ENCODE measurements around the gene UHMK1.
A peak's percentile ranks its signal among the peaks of the same experiment; 100 is the strongest.
"Not testable (repeated sequence)": the region's sequence is repeated elsewhere in the genome, so short reads cannot be mapped to it uniquely, and the experiment has no call there.

The UHMK1 gene

GRCh38 chr1:162475539-162476185 is 22.0 kb upstream of the UHMK1 start:
- TF ChIP-seq POLR2AphosphoS5 (IDR thresholded peaks at IDR 0.05; ENCODE audit: low read depth, low read length) (no peak), PAX5 (IDR thresholded peaks at IDR 0.05; ENCODE audit: insufficient read depth, low read length, severe bottlenecking) (no peak), SPI1 (IDR thresholded peaks at IDR 0.05; ENCODE audit: low read depth, low read length) (no peak), POU2F2 (IDR thresholded peaks at IDR 0.05; ENCODE audit: low read depth, low read length) (no peak), POLR2A (IDR thresholded peaks at IDR 0.05; ENCODE audit: low read depth, low read length) (no peak), TAF1 (IDR thresholded peaks at IDR 0.05; ENCODE audit: low read depth, low read length) (no peak)
- DNase-seq (ENCODE audit: insufficient read length, low spot score) (no peak), FAIRE-seq (no peak)

GRCh38 chr1:162476620-162477019 is 21.0 kb upstream of the UHMK1 start:
- DNase-seq (ENCODE audit: insufficient read length, low spot score) (no peak), FAIRE-seq (no peak)
- TF ChIP-seq PAX5 (IDR thresholded peaks at IDR 0.05; ENCODE audit: insufficient read depth, low read length, severe bottlenecking): no peak
- TF ChIP-seq POU2F2 (IDR thresholded peaks at IDR 0.05; ENCODE audit: low read depth, low read length): no peak
- TF ChIP-seq TAF1 (IDR thresholded peaks at IDR 0.05; ENCODE audit: low read depth, low read length): no peak
- no peak for TF ChIP-seq SPI1 (IDR thresholded peaks at IDR 0.05; ENCODE audit: low read depth, low read length)
- TF ChIP-seq POLR2AphosphoS5 (IDR thresholded peaks at IDR 0.05; ENCODE audit: low read depth, low read length): no peak
- no peak for TF ChIP-seq POLR2A (IDR thresholded peaks at IDR 0.05; ENCODE audit: low read depth, low read length)

- FAIRE-seq (no peak), DNase-seq (ENCODE audit: insufficient read length, low spot score) (no peak)
- TF ChIP-seq POLR2A (IDR thresholded peaks at IDR 0.05; ENCODE audit: low read depth, low read length) (no peak), SPI1 (IDR thresholded peaks at IDR 0.05; ENCODE audit: low read depth, low read length) (no peak), TAF1 (IDR thresholded peaks at IDR 0.05; ENCODE audit: low read depth, low read length) (no peak), POLR2AphosphoS5 (IDR thresholded peaks at IDR 0.05; ENCODE audit: low read depth, low read length) (no peak), PAX5 (IDR thresholded peaks at IDR 0.05; ENCODE audit: insufficient read depth, low read length, severe bottlenecking) (no peak)
Measured at GRCh38 chr1:162485236-162485635, 12.4 kb upstream of the UHMK1 start.

- TF ChIP-seq SPI1 (IDR thresholded peaks at IDR 0.05; ENCODE audit: low read depth, low read length) (no peak), POU2F2 (IDR thresholded peaks at IDR 0.05; ENCODE audit: low read depth, low read length) (no peak), TAF1 (IDR thresholded peaks at IDR 0.05; ENCODE audit: low read depth, low read length) (no peak), POLR2A (IDR thresholded peaks at IDR 0.05; ENCODE audit: low read depth, low read length) (no peak), POLR2AphosphoS5 (IDR thresholded peaks at IDR 0.05; ENCODE audit: low read depth, low read length) (no peak), PAX5 (IDR thresholded peaks at IDR 0.05; ENCODE audit: insufficient read depth, low read length, severe bottlenecking) (no peak)
- no peak for DNase-seq (ENCODE audit: insufficient read length, low spot score)
- FAIRE-seq: no peak
Measured at GRCh38 chr1:162487241-162487640, 10.4 kb upstream of the UHMK1 start.

GRCh38 chr1:162488219-162488618 is 9.4 kb upstream of the UHMK1 start:
- no peak for TF ChIP-seq TAF1 (IDR thresholded peaks at IDR 0.05; ENCODE audit: low read depth, low read length)
- no peak for TF ChIP-seq SPI1 (IDR thresholded peaks at IDR 0.05; ENCODE audit: low read depth, low read length)
- no peak for TF ChIP-seq POU2F2 (IDR thresholded peaks at IDR 0.05; ENCODE audit: low read depth, low read length)
- TF ChIP-seq POLR2A (IDR thresholded peaks at IDR 0.05; ENCODE audit: low read depth, low read length): no peak
- TF ChIP-seq POLR2AphosphoS5 (IDR thresholded peaks at IDR 0.05; ENCODE audit: low read depth, low read length): no peak
- TF ChIP-seq PAX5 (IDR thresholded peaks at IDR 0.05; ENCODE audit: insufficient read depth, low read length, severe bottlenecking): no peak
- DNase-seq (ENCODE audit: insufficient read length, low spot score): no peak
- FAIRE-seq: no peak

- not testable (repeated sequence) for FAIRE-seq; DNase-seq (ENCODE audit: insufficient read length, low spot score)
Measured at GRCh38 chr1:162495531-162496233, 1.9 kb upstream of the UHMK1 start.

GRCh38 chr1:162497104-162497722 is 405 bp upstream of the UHMK1 start:
- TF ChIP-seq PAX5 (IDR thresholded peaks at IDR 0.05; ENCODE audit: insufficient read depth, low read length, severe bottlenecking): no peak
- no peak for TF ChIP-seq POU2F2 (IDR thresholded peaks at IDR 0.05; ENCODE audit: low read depth, low read length)
- TF ChIP-seq SPI1 (IDR thresholded peaks at IDR 0.05; ENCODE audit: low read depth, low read length): no peak
- no peak for TF ChIP-seq POLR2AphosphoS5 (IDR thresholded peaks at IDR 0.05; ENCODE audit: low read depth, low read length)
- TF ChIP-seq POLR2A (IDR thresholded peaks at IDR 0.05; ENCODE audit: low read depth, low read length): no peak
- TF ChIP-seq TAF1 (IDR thresholded peaks at IDR 0.05; ENCODE audit: low read depth, low read length): no peak
- FAIRE-seq: no peak

GRCh38 chr1:162498496-162498810 is 835 bp downstream of the UHMK1 start:
- FAIRE-seq: peak; percentile 56
- no peak for DNase-seq (ENCODE audit: insufficient read length, low spot score)
- no peak for TF ChIP-seq POLR2AphosphoS5 (IDR thresholded peaks at IDR 0.05; ENCODE audit: low read depth, low read length)
- no peak for TF ChIP-seq TAF1 (IDR thresholded peaks at IDR 0.05; ENCODE audit: low read depth, low read length)
- no peak for TF ChIP-seq PAX5 (IDR thresholded peaks at IDR 0.05; ENCODE audit: insufficient read depth, low read length, severe bottlenecking)
- TF ChIP-seq POLR2A (IDR thresholded peaks at IDR 0.05; ENCODE audit: low read depth, low read length): no peak
- TF ChIP-seq POU2F2 (IDR thresholded peaks at IDR 0.05; ENCODE audit: low read depth, low read length): no peak
- no peak for TF ChIP-seq SPI1 (IDR thresholded peaks at IDR 0.05; ENCODE audit: low read depth, low read length)

More at GRCh38 chr1:162497104-162497722, 405 bp upstream of the UHMK1 start:
- DNase-seq (ENCODE audit: insufficient read length, low spot score): no peak

- FAIRE-seq (no peak), DNase-seq (ENCODE audit: insufficient read length, low spot score) (no peak)
- TF ChIP-seq POU2F2 (IDR thresholded peaks at IDR 0.05; ENCODE audit: low read depth, low read length) (no peak), POLR2A (IDR thresholded peaks at IDR 0.05; ENCODE audit: low read depth, low read length) (no peak), SPI1 (IDR thresholded peaks at IDR 0.05; ENCODE audit: low read depth, low read length) (no peak), TAF1 (IDR thresholded peaks at IDR 0.05; ENCODE audit: low read depth, low read length) (no peak), PAX5 (IDR thresholded peaks at IDR 0.05; ENCODE audit: insufficient read depth, low read length, severe bottlenecking) (no peak), POLR2AphosphoS5 (IDR thresholded peaks at IDR 0.05; ENCODE audit: low read depth, low read length) (no peak)
Measured at GRCh38 chr1:162500805-162501204, 3.2 kb downstream of the UHMK1 start.

All from GM12891 (cell line).